Measurements from ENCODE around the gene EIF3F. TPM values are rescaled to one million over a fixed set of nuclear protein-coding genes. Genes with fewer than 3 reads are reported as not detected.

EIF3F gene, protein sequence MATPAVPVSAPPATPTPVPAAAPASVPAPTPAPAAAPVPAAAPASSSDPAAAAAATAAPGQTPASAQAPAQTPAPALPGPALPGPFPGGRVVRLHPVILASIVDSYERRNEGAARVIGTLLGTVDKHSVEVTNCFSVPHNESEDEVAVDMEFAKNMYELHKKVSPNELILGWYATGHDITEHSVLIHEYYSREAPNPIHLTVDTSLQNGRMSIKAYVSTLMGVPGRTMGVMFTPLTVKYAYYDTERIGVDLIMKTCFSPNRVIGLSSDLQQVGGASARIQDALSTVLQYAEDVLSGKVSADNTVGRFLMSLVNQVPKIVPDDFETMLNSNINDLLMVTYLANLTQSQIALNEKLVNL
- total RNA-seq (2012; rRNA removed) (279 and 308 TPM in 2 replicates), polyA plus RNA-seq (2012; rRNA removed) (271 and 306 TPM in 2 replicates), Bru-seq, nascent RNA (percentile 78 among the genes with signal in this experiment), BruChase-seq, experiment 1, labeled RNA remaining after a 6-hour chase (percentile 75 among the genes with signal in this experiment), BruChase-seq, experiment 2, labeled RNA remaining after a 2-hour chase (percentile 72 among the genes with signal in this experiment)
- 585 and 1,119 TPM in 2 replicates for polyA plus RNA-seq (2012; cell fraction: cytosol; rRNA removed)
- polyA plus RNA-seq (2012; cell fraction: nucleus; rRNA removed; ENCODE audit: low replicate concordance) = 500 and 1,302 TPM in 2 replicates
- long read RNA-seq, transcript EIF3F-201 (8 exons, 1,254 nt) = major isoform, 296 of 314 reads
- long read RNA-seq, partial matches to known transcripts = 6 of 314 reads
- long read RNA-seq, other reads (novel, unspliced or antisense) = 10 of 314 reads

DNA sequence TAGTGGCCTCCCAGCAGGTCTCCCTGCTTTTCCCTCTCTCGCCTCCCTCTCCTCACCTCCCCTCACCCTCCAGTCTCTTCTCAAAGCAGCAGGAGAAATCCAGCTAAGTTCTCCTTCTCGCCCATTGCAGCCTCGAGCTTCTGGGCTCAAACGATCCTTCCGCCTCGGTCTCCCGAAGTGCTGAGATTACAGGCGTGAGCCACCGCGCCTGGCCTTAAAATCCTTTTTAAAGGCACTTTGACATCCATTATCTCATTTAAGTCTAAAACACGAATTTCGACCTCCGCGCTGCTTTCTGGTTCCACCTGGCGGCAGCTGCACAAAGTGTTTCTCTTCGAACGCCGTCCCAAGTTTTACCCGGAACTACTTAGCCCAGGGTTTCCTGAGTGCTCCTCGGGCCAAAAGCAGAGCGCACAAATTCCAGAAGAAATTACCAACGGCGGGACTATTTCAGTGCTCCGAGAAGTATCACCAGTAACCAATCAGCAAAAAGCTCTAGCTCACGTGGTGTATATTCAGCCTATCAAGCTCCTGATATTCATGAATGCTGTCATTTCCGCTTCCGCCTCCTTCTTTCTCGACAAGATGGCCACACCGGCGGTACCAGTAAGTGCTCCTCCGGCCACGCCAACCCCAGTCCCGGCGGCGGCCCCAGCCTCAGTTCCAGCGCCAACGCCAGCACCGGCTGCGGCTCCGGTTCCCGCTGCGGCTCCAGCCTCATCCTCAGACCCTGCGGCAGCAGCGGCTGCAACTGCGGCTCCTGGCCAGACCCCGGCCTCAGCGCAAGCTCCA is at the start of gene EIF3F:
Gene EIF3F (plus strand): TSS at position 570 of the 792 bp plus-strand sequence. CDS start 16 bp downstream, at position 586.
- H2BK120ac ChIP-seq (ENCODE audit: low read depth, low read length) = peak within 1 kb of the TSS; percentile 96
- in situ Hi-C loops (cut with MboI; ENCODE audit: low sequenced_read_pairs) = loop anchor here (25.0 kb wide), 1 partner anchor 425 kb away; no protein-coding TSS in a partner anchor
- POLR2A ChIA-PET (ENCODE audit: unreplicated experiment) = interaction anchor here (0.7 to 1.7 kb wide), 4 partner anchors 13 to 94 kb away, joined by 5 to 9 read pairs (median 5); no protein-coding TSS in a partner anchor
- no peak; the same call in 1 of the 2 replicates for TF ChIP-seq MAZ (IDR thresholded peaks at IDR 0.05; ENCODE audit: borderline replicate concordance, low read depth, low read length)
- TF ChIP-seq RFX5 (IDR thresholded peaks at IDR 0.05; ENCODE audit: low read depth, low read length) = no peak
- TF ChIP-seq CEBPB (IDR thresholded peaks at IDR 0.05; ENCODE audit: low read depth, low read length) = no peak
- peak; percentile 88; the same call in 1 of the 2 replicates for TF ChIP-seq CHD1 (IDR thresholded peaks at IDR 0.05; ENCODE audit: low read depth, low read length)
- TF ChIP-seq, protein P1, sequence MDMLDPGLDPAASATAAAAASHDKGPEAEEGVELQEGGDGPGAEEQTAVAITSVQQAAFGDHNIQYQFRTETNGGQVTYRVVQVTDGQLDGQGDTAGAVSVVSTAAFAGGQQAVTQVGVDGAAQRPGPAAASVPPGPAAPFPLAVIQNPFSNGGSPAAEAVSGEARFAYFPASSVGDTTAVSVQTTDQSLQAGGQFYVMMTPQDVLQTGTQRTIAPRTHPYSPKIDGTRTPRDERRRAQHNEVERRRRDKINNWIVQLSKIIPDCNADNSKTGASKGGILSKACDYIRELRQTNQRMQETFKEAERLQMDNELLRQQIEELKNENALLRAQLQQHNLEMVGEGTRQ (IDR thresholded peaks at IDR 0.05; ENCODE audit: low read depth, low read length) = peak; percentile 99
- TF ChIP-seq NFE2L2 (IDR thresholded peaks at IDR 0.05; ENCODE audit: low read depth, low read length) = no peak
- TF ChIP-seq SMC3 (IDR thresholded peaks at IDR 0.05; ENCODE audit: low read depth, low read length) = peak; percentile 99
- TF ChIP-seq BHLHE40 (IDR thresholded peaks at IDR 0.05; ENCODE audit: low read depth, low read length) = peak; percentile 26; the same call in 1 of the 2 replicates
- TF ChIP-seq, protein P2, sequence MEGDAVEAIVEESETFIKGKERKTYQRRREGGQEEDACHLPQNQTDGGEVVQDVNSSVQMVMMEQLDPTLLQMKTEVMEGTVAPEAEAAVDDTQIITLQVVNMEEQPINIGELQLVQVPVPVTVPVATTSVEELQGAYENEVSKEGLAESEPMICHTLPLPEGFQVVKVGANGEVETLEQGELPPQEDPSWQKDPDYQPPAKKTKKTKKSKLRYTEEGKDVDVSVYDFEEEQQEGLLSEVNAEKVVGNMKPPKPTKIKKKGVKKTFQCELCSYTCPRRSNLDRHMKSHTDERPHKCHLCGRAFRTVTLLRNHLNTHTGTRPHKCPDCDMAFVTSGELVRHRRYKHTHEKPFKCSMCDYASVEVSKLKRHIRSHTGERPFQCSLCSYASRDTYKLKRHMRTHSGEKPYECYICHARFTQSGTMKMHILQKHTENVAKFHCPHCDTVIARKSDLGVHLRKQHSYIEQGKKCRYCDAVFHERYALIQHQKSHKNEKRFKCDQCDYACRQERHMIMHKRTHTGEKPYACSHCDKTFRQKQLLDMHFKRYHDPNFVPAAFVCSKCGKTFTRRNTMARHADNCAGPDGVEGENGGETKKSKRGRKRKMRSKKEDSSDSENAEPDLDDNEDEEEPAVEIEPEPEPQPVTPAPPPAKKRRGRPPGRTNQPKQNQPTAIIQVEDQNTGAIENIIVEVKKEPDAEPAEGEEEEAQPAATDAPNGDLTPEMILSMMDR (conservative IDR thresholded peaks at IDR 0.05; ENCODE audit: low read depth, low read length) = peak; percentile 96
- TF ChIP-seq MAFK (IDR thresholded peaks at IDR 0.05; ENCODE audit: low read depth, low read length) = no peak

More for the DNA sequence above, at the start of gene EIF3F:
- 1% methylated on average over 24 of the region's 47 CpGs; no CpG with 5 or more reads in 1 of the 2 experiments for WGBS, 2 experiments (ENCODE audit: extremely low coverage in 2 of 2, insufficient read length in 1 of 2)
- H2BK5ac ChIP-seq (ENCODE audit: low read depth, low read length, poor library complexity, severe bottlenecking) = peak within 1 kb of the TSS; percentile 85
- H3K9me3 ChIP-seq (ENCODE audit: control insufficient read depth, insufficient read depth, low read length) = no peaks in the 10 kb centered on the region
- intact Hi-C loops (cut with micrococcal nuclease) (loop anchor here (1.0 to 5.0 kb wide), 4 partner anchors 82 to 414 kb away; no protein-coding TSS in a partner anchor), dilution Hi-C loops (cut with HindIII; ENCODE audit: low sequenced_read_pairs, unreplicated experiment) (no loop called here)
- no TSS peak for BruUV-seq (replicated peaks)
- peaks cover 7% of the 10 kb centered on the region for H3K4me1 ChIP-seq (ENCODE audit: control insufficient read depth, insufficient read depth, low read length)
- no peak within 1 kb of the TSS; the same call in 1 of the 2 replicates for H2AK5ac ChIP-seq (ENCODE audit: low read depth, low read length)
- peak within 1 kb of the TSS; percentile 83 for H3K23ac ChIP-seq (ENCODE audit: low read depth, low read length)
- peak within 1 kb of the TSS; percentile 97 for H3K4me3 ChIP-seq (ENCODE audit: insufficient read depth, low read depth, low read length)
- H3K79me1 ChIP-seq (ENCODE audit: low read depth in 1 of 2, low read length in 2 of 2) = peaks cover 22 to 36% of the 10 kb centered on the region in 2 experiments
- H3K18ac ChIP-seq (ENCODE audit: low read depth, low read length) = peak within 1 kb of the TSS; percentile 73
- H4K8ac ChIP-seq (ENCODE audit: low read depth in 2 of 2, low read length in 2 of 2) = peak within 1 kb of the TSS; percentile 61 to 93
- 0 out of 2 replicates have a peak, but pooled peaks cover 6% of the 10 kb centered on the region for H4K20me1 ChIP-seq (ENCODE audit: insufficient read depth, low read length)
- H3K9me1 ChIP-seq (ENCODE audit: insufficient read depth, low read length) = no peaks in the 10 kb centered on the region
- peak within 1 kb of the TSS; percentile 85 for H3K14ac ChIP-seq (replicated peaks; ENCODE audit: low read depth, low read length)
- DNase-seq = peak; percentile 100
- peak within 1 kb of the TSS; percentile 95 for H4K91ac ChIP-seq (ENCODE audit: insufficient read depth, low read depth, low read length)
- peak within 1 kb of the TSS; percentile 81 for H3K27ac ChIP-seq (ENCODE audit: insufficient read depth, low read length)
- H3K9ac ChIP-seq (ENCODE audit: low read depth, low read length) = peak within 1 kb of the TSS; percentile 78
- H3K27me3 ChIP-seq (ENCODE audit: control insufficient read depth, insufficient read depth, low read length) = no peaks in the 10 kb centered on the region
- peak; percentile 98 for ATAC-seq (ENCODE audit: low read depth)
- peak within 1 kb of the TSS; percentile 65 for H2AK9ac ChIP-seq (replicated peaks; ENCODE audit: low read depth, low read length, poor library complexity)
- H3K36me3 ChIP-seq (ENCODE audit: control insufficient read depth, insufficient read depth, low read length) = peaks cover 6% of the 10 kb centered on the region
- CTCF ChIA-PET = interaction anchor here (0.5 to 3.2 kb wide), 23 partner anchors 10 to 292 kb away, joined by 3 to 79 read pairs (median 6); partner anchors contain the start of gene NLRP10
- H3K4ac ChIP-seq (ENCODE audit: low read depth, low read length) = peak within 1 kb of the TSS; percentile 71
- H2BK15ac ChIP-seq (ENCODE audit: low read depth, low read length) = peak within 1 kb of the TSS; percentile 81
- peak within 1 kb of the TSS; percentile 100 for H3K4me2 ChIP-seq (ENCODE audit: low read depth, low read length)
- peak within 1 kb of the TSS; percentile 63 for H2BK20ac ChIP-seq (ENCODE audit: low read depth, low read length)
- H3K56ac ChIP-seq (ENCODE audit: extremely low read depth, insufficient read depth, low read length) = peak within 1 kb of the TSS; percentile 41
- peak within 1 kb of the TSS; percentile 90 for H2AFZ ChIP-seq (replicated peaks; ENCODE audit: low read length, poor library complexity)
- peak within 1 kb of the TSS; percentile 88 for H4K5ac ChIP-seq (ENCODE audit: low read depth, low read length)
